ENCODE data around the gene FBXO11.

DNA sequence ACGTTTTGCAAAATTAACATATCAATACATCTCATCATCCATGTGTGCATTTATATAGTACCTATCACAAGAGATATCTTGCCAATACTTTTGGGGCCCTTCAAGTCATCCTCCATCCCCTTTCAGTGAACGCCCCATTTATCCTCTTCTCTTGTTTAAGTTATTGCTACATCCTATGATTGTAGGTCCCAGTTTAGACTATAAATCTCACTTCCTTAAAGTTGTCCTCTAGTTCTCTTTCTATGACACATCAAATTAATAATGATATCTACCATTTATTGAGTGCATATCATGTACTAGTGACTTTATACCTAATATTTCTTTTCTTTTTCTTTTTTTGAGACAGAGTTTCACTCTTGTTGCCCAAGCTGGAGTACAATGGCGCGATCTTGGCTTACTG, 28.8 kb upstream of the FBXO11 start:
- TF ChIP-seq, protein P1, sequence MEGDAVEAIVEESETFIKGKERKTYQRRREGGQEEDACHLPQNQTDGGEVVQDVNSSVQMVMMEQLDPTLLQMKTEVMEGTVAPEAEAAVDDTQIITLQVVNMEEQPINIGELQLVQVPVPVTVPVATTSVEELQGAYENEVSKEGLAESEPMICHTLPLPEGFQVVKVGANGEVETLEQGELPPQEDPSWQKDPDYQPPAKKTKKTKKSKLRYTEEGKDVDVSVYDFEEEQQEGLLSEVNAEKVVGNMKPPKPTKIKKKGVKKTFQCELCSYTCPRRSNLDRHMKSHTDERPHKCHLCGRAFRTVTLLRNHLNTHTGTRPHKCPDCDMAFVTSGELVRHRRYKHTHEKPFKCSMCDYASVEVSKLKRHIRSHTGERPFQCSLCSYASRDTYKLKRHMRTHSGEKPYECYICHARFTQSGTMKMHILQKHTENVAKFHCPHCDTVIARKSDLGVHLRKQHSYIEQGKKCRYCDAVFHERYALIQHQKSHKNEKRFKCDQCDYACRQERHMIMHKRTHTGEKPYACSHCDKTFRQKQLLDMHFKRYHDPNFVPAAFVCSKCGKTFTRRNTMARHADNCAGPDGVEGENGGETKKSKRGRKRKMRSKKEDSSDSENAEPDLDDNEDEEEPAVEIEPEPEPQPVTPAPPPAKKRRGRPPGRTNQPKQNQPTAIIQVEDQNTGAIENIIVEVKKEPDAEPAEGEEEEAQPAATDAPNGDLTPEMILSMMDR (IDR thresholded peaks at IDR 0.05): no peak
- no peak for TF ChIP-seq POLR2A (IDR thresholded peaks at IDR 0.05)

Measured in tibial nerve (tissue), 3 donors.